GM23338 (cell line): ENCODE measurements around the gene MMP26. TPM values are rescaled to one million over a fixed set of nuclear protein-coding genes. Genes with fewer than 3 reads are reported as not detected.

ENCODE experiments used
- ATAC-seq: fragments of 200-7000 bp; cut with Tn5 transposase; 3 replicates; pipeline ENCODE4 v1.9.1; 2020
- DNase-seq: peaks from one replicate; pipeline ENCODE4 v3.0.0-alpha.2; 2015; ENCODE audit warnings: low spot score
- H2AFZ ChIP-seq: fragments of 200-600 bp; sonication (generic); 2 replicates; pipeline ENCODE4 v1.8.0; 2016; ENCODE audit warnings: antibody characterized with exemption, mild to moderate bottlenecking, moderate library complexity
- H3F3A ChIP-seq: fragments of 200-600 bp; sonication (generic); replicated peaks from 2 replicates; pipeline ENCODE4 v1.8.0; 2017; ENCODE audit warnings: antibody characterized with exemption, mixed run types, low read depth
- H3K27ac ChIP-seq: fragments of 200-600 bp; sonication (generic); 2 replicates; pipeline ENCODE4 v1.6.1; 2016; ENCODE audit warnings: low read depth
- H3K27me3 ChIP-seq: fragments of 200-600 bp; sonication (generic); 2 replicates; pipeline ENCODE4 v1.8.0; 2016; ENCODE audit warnings: mild to moderate bottlenecking, mixed run types, moderate library complexity; ENCODE audit not compliant: insufficient read depth
- H3K36me3 ChIP-seq: fragments of 200-600 bp; sonication (generic); 2 replicates; pipeline ENCODE4 v1.8.0; 2016; ENCODE audit warnings: mild to moderate bottlenecking; ENCODE audit not compliant: insufficient read depth
- H3K4me1 ChIP-seq: fragments of 200-600 bp; sonication (generic); 2 replicates; pipeline ENCODE4 v1.8.0; 2016; ENCODE audit warnings: mild to moderate bottlenecking, moderate library complexity; ENCODE audit not compliant: insufficient read depth
- H3K4me2 ChIP-seq: fragments of 200-600 bp; sonication (generic); 2 replicates; pipeline ENCODE4 v1.7.1; 2017; ENCODE audit warnings: mixed run types
- H3K4me3 ChIP-seq: fragments of 200-600 bp; sonication (generic); 2 replicates; pipeline ENCODE4 v1.6.1; 2016; ENCODE audit warnings: mixed run types
- H3K79me2 ChIP-seq: fragments of 200-600 bp; sonication (generic); replicated peaks from 2 replicates; pipeline ENCODE4 v1.8.0; 2017; ENCODE audit warnings: mild to moderate bottlenecking; ENCODE audit not compliant: insufficient read depth
- H3K9me2 ChIP-seq: fragments of 200-600 bp; sonication (generic); 2 replicates; pipeline ENCODE4 v1.8.0; 2017; ENCODE audit not compliant: insufficient read depth
- H4K20me1 ChIP-seq: fragments of 200-600 bp; sonication (generic); replicated peaks from 2 replicates; pipeline ENCODE4 v1.8.0; 2017; ENCODE audit warnings: mild to moderate bottlenecking; ENCODE audit not compliant: insufficient read depth
- H3K27ac Mint-ChIP-seq: 2 replicates; pipeline ENCODE4 v1.8.0; 2020; ENCODE audit warnings: inconsistent platforms, mild to moderate bottlenecking, moderate library complexity, mixed read lengths
- H3K27me3 Mint-ChIP-seq: 3 replicates; pipeline ENCODE4 v1.8.0; 2022; ENCODE audit warnings: low read depth, mild to moderate bottlenecking, moderate library complexity, mixed read lengths, inconsistent platforms; ENCODE audit not compliant: insufficient read depth, poor library complexity
- H3K36me3 Mint-ChIP-seq: 3 replicates; pipeline ENCODE4 v1.8.0; 2021; ENCODE audit warnings: low read depth, mild to moderate bottlenecking, inconsistent platforms, moderate library complexity, mixed read lengths
- H3K4me1 Mint-ChIP-seq: 3 replicates; pipeline ENCODE4 v1.8.0; 2020; ENCODE audit warnings: mild to moderate bottlenecking, inconsistent platforms, mixed read lengths
- H3K4me3 Mint-ChIP-seq: 3 replicates; pipeline ENCODE4 v1.8.0; 2021; ENCODE audit warnings: moderate library complexity, mild to moderate bottlenecking, inconsistent platforms, mixed read lengths
- H3K9me3 Mint-ChIP-seq: 3 replicates; pipeline ENCODE4 v1.8.0; 2020; ENCODE audit warnings: moderate library complexity, mild to moderate bottlenecking, inconsistent platforms, mixed read lengths
- CREB1 ChIP-seq: fragments of 250-450 bp; sonication (Bioruptor Pico); IDR thresholded peaks from 2 replicates; pipeline ENCODE4 v1.5.0; 2020; ENCODE audit warnings: low read depth, mild to moderate bottlenecking, moderate library complexity
- CTCF ChIP-seq, 2 experiments: fragments of 200-600 bp in 1 of 2; sonication (generic) in 1 of 2; conservative IDR thresholded peaks; 2 replicates each; pipeline versions ENCODE4 v1.5.1 to v1.6.1; 2016 to 2017; ENCODE audit warnings: antibody characterized with exemption in 2 of 2, low read depth in 2 of 2, mild to moderate bottlenecking in 2 of 2, moderate library complexity in 1 of 2
- EZH2 ChIP-seq: fragments of 200-600 bp; sonication (generic); IDR thresholded peaks from one replicate; pipeline ENCODE4 v1.8.0; 2017; ENCODE audit warnings: antibody characterized with exemption, mild to moderate bottlenecking, low read depth; ENCODE audit not compliant: unreplicated experiment
- EZH2phosphoT487 ChIP-seq: fragments of 200-600 bp; sonication (generic); IDR thresholded peaks from one replicate; pipeline ENCODE4 v1.8.1; 2018; ENCODE audit warnings: antibody characterized with exemption; ENCODE audit not compliant: unreplicated experiment
- JUNB ChIP-seq: IDR thresholded peaks from one replicate; pipeline ENCODE4 v1.6.1; 2016; ENCODE audit warnings: antibody characterized with exemption; ENCODE audit not compliant: unreplicated experiment
- NANOG ChIP-seq: IDR thresholded peaks from 2 replicates; pipeline ENCODE4 v1.6.1; 2016; ENCODE audit warnings: antibody characterized with exemption, borderline replicate concordance
- POLR2AphosphoS5 ChIP-seq: IDR thresholded peaks from 2 replicates; pipeline ENCODE4 v1.6.1; 2016; ENCODE audit warnings: antibody characterized with exemption, low read depth
- REST ChIP-seq: IDR thresholded peaks from one replicate; pipeline ENCODE4 v1.6.1; 2018; ENCODE audit warnings: antibody characterized with exemption; ENCODE audit not compliant: unreplicated experiment
- STAT1 ChIP-seq: IDR thresholded peaks from one replicate; pipeline ENCODE4 v1.6.1; 2016; ENCODE audit warnings: antibody characterized with exemption; ENCODE audit not compliant: unreplicated experiment
- ZNF114 ChIP-seq: fragments of 250-450 bp; sonication (Bioruptor Pico); IDR thresholded peaks from 2 replicates; pipeline ENCODE4 v1.5.0; 2020; ENCODE audit warnings: mild to moderate bottlenecking, moderate library complexity
- ZNF331 ChIP-seq: fragments of 250-450 bp; sonication (Bioruptor Pico); IDR thresholded peaks from 2 replicates; pipeline ENCODE4 v1.5.0; 2020; ENCODE audit warnings: low read depth, mild to moderate bottlenecking, moderate library complexity
- ZNF462 ChIP-seq: fragments of 250-450 bp; sonication (Bioruptor Pico); IDR thresholded peaks from 2 replicates; pipeline ENCODE4 v1.5.0; 2020; ENCODE audit warnings: mild to moderate bottlenecking, moderate library complexity
- polyA plus RNA-seq: library from polyadenylated mRNA; unstranded; fragments of >200 nt; fragmentation: Nextera tagmentation; extraction: Ambion mirVana; gene quantifications from 2 replicates; pipeline ENCODE4 v1.2.1, GENCODE V29; 2016
- total RNA-seq: library from RNA; depleted of rRNA; stranded (reverse); fragments of >200 nt; shearing (Covaris generic); gene quantifications from 2 replicates; pipeline ENCODE4 v1.2.3, GENCODE V29; 2014
- TF ChIP-seq, protein P1 (sequence below): IDR thresholded peaks from 2 replicates; pipeline ENCODE4 v1.6.1; 2016; ENCODE audit warnings: antibody characterized with exemption

Gene MMP26
- total and polyA plus RNA-seq, 2 experiments from 2014 or later: not detected

GRCh38 chr11:4680341-4680740, 24.2 kb upstream of the MMP26 start:
- H3K79me2 ChIP-seq: no peaks in the 10 kb centered on the region
- H3K9me2 ChIP-seq: no peaks in the 10 kb centered on the region
- Mint-ChIP-seq H3K4me3 (no peak overlapping the region), H3K4me1 (no peaks in the 10 kb centered on the region; the same call in 2 of the 3 replicates), H3K9me3 (no peaks in the 10 kb centered on the region), H3K27ac (no peak overlapping the region), H3K36me3 (no peaks in the 10 kb centered on the region), H3K27me3 (no peaks in the 10 kb centered on the region)
- no peak overlapping the region for H2AFZ ChIP-seq
- no peak overlapping the region for H3K4me2 ChIP-seq
- no peaks in the 10 kb centered on the region for H3K36me3 ChIP-seq
- H3F3A ChIP-seq: no peaks in the 10 kb centered on the region
- TF ChIP-seq NANOG (no peak), EZH2 (no peak), ZNF331 (CRISPR knock-in tag) (no peak), ZNF462 (CRISPR knock-in tag) (no peak), POLR2AphosphoS5 (no peak), EZH2phosphoT487 (no peak), REST (no peak), CTCF (conservative IDR thresholded peaks at IDR 0.05; ENCODE audit: low read depth in 2 of 2) (no peak), CREB1 (CRISPR knock-in tag) (no peak), STAT1 (no peak), JUNB (no peak), ZNF114 (CRISPR knock-in tag) (no peak)
- TF ChIP-seq, protein P1, sequence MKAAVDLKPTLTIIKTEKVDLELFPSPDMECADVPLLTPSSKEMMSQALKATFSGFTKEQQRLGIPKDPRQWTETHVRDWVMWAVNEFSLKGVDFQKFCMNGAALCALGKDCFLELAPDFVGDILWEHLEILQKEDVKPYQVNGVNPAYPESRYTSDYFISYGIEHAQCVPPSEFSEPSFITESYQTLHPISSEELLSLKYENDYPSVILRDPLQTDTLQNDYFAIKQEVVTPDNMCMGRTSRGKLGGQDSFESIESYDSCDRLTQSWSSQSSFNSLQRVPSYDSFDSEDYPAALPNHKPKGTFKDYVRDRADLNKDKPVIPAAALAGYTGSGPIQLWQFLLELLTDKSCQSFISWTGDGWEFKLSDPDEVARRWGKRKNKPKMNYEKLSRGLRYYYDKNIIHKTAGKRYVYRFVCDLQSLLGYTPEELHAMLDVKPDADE: no peak
- no peak overlapping the region for H3K27ac ChIP-seq
- DNase-seq: no peak
- H3K4me3 ChIP-seq: no peak overlapping the region
- no peaks in the 10 kb centered on the region for H3K27me3 ChIP-seq
- no peaks in the 10 kb centered on the region for H3K4me1 ChIP-seq
- no peaks in the 10 kb centered on the region for H4K20me1 ChIP-seq
- ATAC-seq: no peak
